Medulla oblongata (tissue), 1 donor: Measurements from ENCODE around the gene TRDMT1.

Experiments used
- DNase-seq: peaks from one replicate; pipeline ENCODE4 v3.0.0-alpha.2; 2015; ENCODE audit errors: extremely low spot score

Gene TRDMT1

GRCh38 chr10:17175551-17175950, 25.9 kb downstream of the TRDMT1 start:
- DNase-seq: no peak

- no peak for DNase-seq
Measured at GRCh38 chr10:17174626-17175025, 26.8 kb downstream of the TRDMT1 start.

- no peak for DNase-seq
Measured at GRCh38 chr10:17171141-17171641, 30.3 kb downstream of the TRDMT1 start.

GRCh38 chr10:17169803-17170202, 31.7 kb downstream of the TRDMT1 start:
- DNase-seq: no peak

GRCh38 chr10:17166699-17167098, 34.8 kb downstream of the TRDMT1 start:
- DNase-seq: no peak

- no peak for DNase-seq
Measured at GRCh38 chr10:17162828-17163227, 38.6 kb downstream of the TRDMT1 start.

GRCh38 chr10:17161775-17162174, 39.7 kb downstream of the TRDMT1 start:
- DNase-seq: no peak

GRCh38 chr10:17157024-17157423, 44.4 kb downstream of the TRDMT1 start:
- DNase-seq: no peak

- DNase-seq: no peak
Measured at GRCh38 chr10:17155826-17156225, 45.6 kb downstream of the TRDMT1 start.

GRCh38 chr10:17154116-17154515, 47.4 kb downstream of the TRDMT1 start:
- no peak for DNase-seq

GRCh38 chr10:17153321-17153720, 48.2 kb downstream of the TRDMT1 start:
- no peak for DNase-seq

GRCh38 chr10:17151716-17152115, 49.8 kb downstream of the TRDMT1 start:
- DNase-seq: no peak

GRCh38 chr10:17147884-17148489, 53.5 kb downstream of the TRDMT1 start:
- no peak for DNase-seq

GRCh38 chr10:17146892-17147291, 54.6 kb downstream of the TRDMT1 start:
- no peak for DNase-seq

- DNase-seq: no peak
Measured at GRCh38 chr10:17145239-17145638, 56.2 kb downstream of the TRDMT1 start.

GRCh38 chr10:17144757-17145156, 56.7 kb downstream of the TRDMT1 start:
- no peak for DNase-seq

GRCh38 chr10:17144032-17144431, 57.4 kb downstream of the TRDMT1 start:
- no peak for DNase-seq

- DNase-seq: no peak
Measured at GRCh38 chr10:17143055-17143690, 58.3 kb downstream of the TRDMT1 start.

GRCh38 chr10:17141504-17142229, 59.8 kb downstream of the TRDMT1 start:
- DNase-seq: no peak

- no peak for DNase-seq
Measured at GRCh38 chr10:17140386-17140761, 61.1 kb downstream of the TRDMT1 start.

- no peak for DNase-seq
Measured at GRCh38 chr10:17138460-17139042, 62.9 kb downstream of the TRDMT1 start.

GRCh38 chr10:17134737-17135260, 66.7 kb downstream of the TRDMT1 start:
- no peak for DNase-seq
